ENCODE results near the gene SETD9. TPM values are rescaled to one million over a fixed set of nuclear protein-coding genes. Genes with fewer than 3 reads are reported as not detected.

SETD9 gene
- total and polyA plus RNA-seq, 2 experiments from 2014 or later, result 13.1 to 19.2 TPM

DNA sequence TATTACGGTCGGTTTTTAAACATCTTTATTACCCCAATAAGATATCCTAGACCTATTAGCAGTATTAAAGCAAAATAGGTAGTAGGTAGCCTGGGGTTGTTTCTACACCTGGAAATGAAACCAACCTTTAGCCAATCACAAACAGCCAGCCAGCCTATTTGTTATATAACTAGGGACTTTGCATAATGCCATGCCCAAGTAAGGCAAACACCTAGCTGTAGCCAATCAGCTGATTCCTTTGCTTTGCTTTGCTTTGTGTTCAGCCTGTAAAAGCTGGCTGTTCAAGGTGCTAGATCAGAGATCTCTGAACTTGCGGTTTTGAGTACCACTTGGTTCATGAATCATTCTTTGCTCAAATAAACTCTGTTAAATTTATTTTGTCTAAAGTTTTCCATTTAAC lies 46.5 kb upstream of the SETD9 start:
- H3K4me1 Mint-ChIP-seq, result peaks cover 3% of the 10 kb centered on the region; the same call in 1 of the 3 replicates
- Histone ChIP-seq H3K27me3 (ENCODE audit: insufficient read depth) (no peaks in the 10 kb centered on the region), H3F3A (replicated peaks; ENCODE audit: low read depth) (no peaks in the 10 kb centered on the region), H3K9me2 (ENCODE audit: insufficient read depth) (0 out of 2 replicates have a peak, but pooled peaks cover 2% of the 10 kb centered on the region), H3K4me3 (no peak overlapping the region), H3K4me2 (no peak overlapping the region), H2AFZ (no peak overlapping the region), H3K36me3 (ENCODE audit: insufficient read depth) (no peaks in the 10 kb centered on the region), H3K27ac (ENCODE audit: low read depth) (no peak overlapping the region), H3K4me1 (ENCODE audit: insufficient read depth) (no peaks in the 10 kb centered on the region), H3K79me2 (replicated peaks; ENCODE audit: insufficient read depth) (no peaks in the 10 kb centered on the region), H4K20me1 (replicated peaks; ENCODE audit: insufficient read depth) (no peaks in the 10 kb centered on the region)
- H3K4me3 Mint-ChIP-seq, result no peak overlapping the region
- ATAC-seq, result no peak
- H3K36me3 Mint-ChIP-seq (ENCODE audit: low read depth), result peaks cover 28% of the 10 kb centered on the region
- H3K27ac Mint-ChIP-seq, result no peak overlapping the region
- no peak for DNase-seq (ENCODE audit: low spot score)
- H3K27me3 Mint-ChIP-seq (ENCODE audit: insufficient read depth, low read depth, poor library complexity), result peaks cover 4% of the 10 kb centered on the region
- no peaks in the 10 kb centered on the region for H3K9me3 Mint-ChIP-seq
- no peak for TF ChIP-seq ZNF331 (CRISPR knock-in tag; IDR thresholded peaks at IDR 0.05; ENCODE audit: low read depth)
- TF ChIP-seq CREB1 (CRISPR knock-in tag; IDR thresholded peaks at IDR 0.05; ENCODE audit: low read depth), result no peak
- TF ChIP-seq, protein P1, sequence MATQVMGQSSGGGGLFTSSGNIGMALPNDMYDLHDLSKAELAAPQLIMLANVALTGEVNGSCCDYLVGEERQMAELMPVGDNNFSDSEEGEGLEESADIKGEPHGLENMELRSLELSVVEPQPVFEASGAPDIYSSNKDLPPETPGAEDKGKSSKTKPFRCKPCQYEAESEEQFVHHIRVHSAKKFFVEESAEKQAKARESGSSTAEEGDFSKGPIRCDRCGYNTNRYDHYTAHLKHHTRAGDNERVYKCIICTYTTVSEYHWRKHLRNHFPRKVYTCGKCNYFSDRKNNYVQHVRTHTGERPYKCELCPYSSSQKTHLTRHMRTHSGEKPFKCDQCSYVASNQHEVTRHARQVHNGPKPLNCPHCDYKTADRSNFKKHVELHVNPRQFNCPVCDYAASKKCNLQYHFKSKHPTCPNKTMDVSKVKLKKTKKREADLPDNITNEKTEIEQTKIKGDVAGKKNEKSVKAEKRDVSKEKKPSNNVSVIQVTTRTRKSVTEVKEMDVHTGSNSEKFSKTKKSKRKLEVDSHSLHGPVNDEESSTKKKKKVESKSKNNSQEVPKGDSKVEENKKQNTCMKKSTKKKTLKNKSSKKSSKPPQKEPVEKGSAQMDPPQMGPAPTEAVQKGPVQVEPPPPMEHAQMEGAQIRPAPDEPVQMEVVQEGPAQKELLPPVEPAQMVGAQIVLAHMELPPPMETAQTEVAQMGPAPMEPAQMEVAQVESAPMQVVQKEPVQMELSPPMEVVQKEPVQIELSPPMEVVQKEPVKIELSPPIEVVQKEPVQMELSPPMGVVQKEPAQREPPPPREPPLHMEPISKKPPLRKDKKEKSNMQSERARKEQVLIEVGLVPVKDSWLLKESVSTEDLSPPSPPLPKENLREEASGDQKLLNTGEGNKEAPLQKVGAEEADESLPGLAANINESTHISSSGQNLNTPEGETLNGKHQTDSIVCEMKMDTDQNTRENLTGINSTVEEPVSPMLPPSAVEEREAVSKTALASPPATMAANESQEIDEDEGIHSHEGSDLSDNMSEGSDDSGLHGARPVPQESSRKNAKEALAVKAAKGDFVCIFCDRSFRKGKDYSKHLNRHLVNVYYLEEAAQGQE (IDR thresholded peaks at IDR 0.05; ENCODE audit: unreplicated experiment), result no peak
- no peak for TF ChIP-seq EZH2phosphoT487 (IDR thresholded peaks at IDR 0.05; ENCODE audit: unreplicated experiment)
- TF ChIP-seq ZNF114 (CRISPR knock-in tag; IDR thresholded peaks at IDR 0.05), result no peak
- no peak for TF ChIP-seq NANOG (IDR thresholded peaks at IDR 0.05; ENCODE audit: borderline replicate concordance)
- TF ChIP-seq, protein P2, sequence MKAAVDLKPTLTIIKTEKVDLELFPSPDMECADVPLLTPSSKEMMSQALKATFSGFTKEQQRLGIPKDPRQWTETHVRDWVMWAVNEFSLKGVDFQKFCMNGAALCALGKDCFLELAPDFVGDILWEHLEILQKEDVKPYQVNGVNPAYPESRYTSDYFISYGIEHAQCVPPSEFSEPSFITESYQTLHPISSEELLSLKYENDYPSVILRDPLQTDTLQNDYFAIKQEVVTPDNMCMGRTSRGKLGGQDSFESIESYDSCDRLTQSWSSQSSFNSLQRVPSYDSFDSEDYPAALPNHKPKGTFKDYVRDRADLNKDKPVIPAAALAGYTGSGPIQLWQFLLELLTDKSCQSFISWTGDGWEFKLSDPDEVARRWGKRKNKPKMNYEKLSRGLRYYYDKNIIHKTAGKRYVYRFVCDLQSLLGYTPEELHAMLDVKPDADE (IDR thresholded peaks at IDR 0.05), result no peak
- TF ChIP-seq, protein P3, sequence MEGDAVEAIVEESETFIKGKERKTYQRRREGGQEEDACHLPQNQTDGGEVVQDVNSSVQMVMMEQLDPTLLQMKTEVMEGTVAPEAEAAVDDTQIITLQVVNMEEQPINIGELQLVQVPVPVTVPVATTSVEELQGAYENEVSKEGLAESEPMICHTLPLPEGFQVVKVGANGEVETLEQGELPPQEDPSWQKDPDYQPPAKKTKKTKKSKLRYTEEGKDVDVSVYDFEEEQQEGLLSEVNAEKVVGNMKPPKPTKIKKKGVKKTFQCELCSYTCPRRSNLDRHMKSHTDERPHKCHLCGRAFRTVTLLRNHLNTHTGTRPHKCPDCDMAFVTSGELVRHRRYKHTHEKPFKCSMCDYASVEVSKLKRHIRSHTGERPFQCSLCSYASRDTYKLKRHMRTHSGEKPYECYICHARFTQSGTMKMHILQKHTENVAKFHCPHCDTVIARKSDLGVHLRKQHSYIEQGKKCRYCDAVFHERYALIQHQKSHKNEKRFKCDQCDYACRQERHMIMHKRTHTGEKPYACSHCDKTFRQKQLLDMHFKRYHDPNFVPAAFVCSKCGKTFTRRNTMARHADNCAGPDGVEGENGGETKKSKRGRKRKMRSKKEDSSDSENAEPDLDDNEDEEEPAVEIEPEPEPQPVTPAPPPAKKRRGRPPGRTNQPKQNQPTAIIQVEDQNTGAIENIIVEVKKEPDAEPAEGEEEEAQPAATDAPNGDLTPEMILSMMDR (conservative IDR thresholded peaks at IDR 0.05; ENCODE audit: low read depth in 2 of 2), result no peak
- no peak for TF ChIP-seq POLR2AphosphoS5 (IDR thresholded peaks at IDR 0.05; ENCODE audit: low read depth)
- TF ChIP-seq, protein P4, sequence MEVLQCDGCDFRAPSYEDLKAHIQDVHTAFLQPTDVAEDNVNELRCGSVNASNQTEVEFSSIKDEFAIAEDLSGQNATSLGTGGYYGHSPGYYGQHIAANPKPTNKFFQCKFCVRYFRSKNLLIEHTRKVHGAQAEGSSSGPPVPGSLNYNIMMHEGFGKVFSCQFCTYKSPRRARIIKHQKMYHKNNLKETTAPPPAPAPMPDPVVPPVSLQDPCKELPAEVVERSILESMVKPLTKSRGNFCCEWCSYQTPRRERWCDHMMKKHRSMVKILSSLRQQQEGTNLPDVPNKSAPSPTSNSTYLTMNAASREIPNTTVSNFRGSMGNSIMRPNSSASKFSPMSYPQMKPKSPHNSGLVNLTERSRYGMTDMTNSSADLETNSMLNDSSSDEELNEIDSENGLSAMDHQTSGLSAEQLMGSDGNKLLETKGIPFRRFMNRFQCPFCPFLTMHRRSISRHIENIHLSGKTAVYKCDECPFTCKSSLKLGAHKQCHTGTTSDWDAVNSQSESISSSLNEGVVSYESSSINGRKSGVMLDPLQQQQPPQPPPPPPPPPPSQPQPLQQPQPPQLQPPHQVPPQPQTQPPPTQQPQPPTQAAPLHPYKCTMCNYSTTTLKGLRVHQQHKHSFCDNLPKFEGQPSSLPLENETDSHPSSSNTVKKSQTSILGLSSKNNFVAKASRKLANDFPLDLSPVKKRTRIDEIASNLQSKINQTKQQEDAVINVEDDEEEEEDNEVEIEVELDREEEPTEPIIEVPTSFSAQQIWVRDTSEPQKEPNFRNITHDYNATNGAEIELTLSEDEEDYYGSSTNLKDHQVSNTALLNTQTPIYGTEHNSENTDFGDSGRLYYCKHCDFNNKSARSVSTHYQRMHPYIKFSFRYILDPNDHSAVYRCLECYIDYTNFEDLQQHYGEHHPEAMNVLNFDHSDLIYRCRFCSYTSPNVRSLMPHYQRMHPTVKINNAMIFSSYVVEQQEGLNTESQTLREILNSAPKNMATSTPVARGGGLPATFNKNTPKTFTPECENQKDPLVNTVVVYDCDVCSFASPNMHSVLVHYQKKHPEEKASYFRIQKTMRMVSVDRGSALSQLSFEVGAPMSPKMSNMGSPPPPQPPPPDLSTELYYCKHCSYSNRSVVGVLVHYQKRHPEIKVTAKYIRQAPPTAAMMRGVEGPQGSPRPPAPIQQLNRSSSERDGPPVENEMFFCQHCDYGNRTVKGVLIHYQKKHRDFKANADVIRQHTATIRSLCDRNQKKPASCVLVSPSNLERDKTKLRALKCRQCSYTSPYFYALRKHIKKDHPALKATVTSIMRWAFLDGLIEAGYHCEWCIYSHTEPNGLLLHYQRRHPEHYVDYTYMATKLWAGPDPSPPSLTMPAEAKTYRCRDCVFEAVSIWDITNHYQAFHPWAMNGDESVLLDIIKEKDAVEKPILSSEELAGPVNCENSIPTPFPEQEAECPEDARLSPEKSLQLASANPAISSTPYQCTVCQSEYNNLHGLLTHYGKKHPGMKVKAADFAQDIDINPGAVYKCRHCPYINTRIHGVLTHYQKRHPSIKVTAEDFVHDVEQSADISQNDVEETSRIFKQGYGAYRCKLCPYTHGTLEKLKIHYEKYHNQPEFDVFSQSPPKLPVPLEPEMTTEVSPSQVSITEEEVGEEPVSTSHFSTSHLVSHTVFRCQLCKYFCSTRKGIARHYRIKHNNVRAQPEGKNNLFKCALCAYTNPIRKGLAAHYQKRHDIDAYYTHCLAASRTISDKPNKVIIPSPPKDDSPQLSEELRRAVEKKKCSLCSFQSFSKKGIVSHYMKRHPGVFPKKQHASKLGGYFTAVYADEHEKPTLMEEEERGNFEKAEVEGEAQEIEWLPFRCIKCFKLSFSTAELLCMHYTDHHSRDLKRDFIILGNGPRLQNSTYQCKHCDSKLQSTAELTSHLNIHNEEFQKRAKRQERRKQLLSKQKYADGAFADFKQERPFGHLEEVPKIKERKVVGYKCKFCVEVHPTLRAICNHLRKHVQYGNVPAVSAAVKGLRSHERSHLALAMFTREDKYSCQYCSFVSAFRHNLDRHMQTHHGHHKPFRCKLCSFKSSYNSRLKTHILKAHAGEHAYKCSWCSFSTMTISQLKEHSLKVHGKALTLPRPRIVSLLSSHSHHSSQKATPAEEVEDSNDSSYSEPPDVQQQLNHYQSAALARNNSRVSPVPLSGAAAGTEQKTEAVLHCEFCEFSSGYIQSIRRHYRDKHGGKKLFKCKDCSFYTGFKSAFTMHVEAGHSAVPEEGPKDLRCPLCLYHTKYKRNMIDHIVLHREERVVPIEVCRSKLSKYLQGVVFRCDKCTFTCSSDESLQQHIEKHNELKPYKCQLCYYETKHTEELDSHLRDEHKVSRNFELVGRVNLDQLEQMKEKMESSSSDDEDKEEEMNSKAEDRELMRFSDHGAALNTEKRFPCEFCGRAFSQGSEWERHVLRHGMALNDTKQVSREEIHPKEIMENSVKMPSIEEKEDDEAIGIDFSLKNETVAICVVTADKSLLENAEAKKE (CRISPR knock-in tag; IDR thresholded peaks at IDR 0.05), result no peak
- TF ChIP-seq EZH2 (IDR thresholded peaks at IDR 0.05; ENCODE audit: low read depth, unreplicated experiment), result no peak
- no peak for TF ChIP-seq STAT1 (IDR thresholded peaks at IDR 0.05; ENCODE audit: unreplicated experiment)
- TF ChIP-seq JUNB (IDR thresholded peaks at IDR 0.05; ENCODE audit: unreplicated experiment), result no peak

All from GM23338 (cell line).